ENCODE data around the gene LRRC28. TPM values are rescaled to one million over a fixed set of nuclear protein-coding genes. Genes with fewer than 3 reads are reported as not detected.
"Not testable (repeated sequence)": the region's sequence is repeated elsewhere in the genome, so short reads cannot be mapped to it uniquely, and the experiment has no call there.

The LRRC28 gene
- total RNA-seq, 1 donor from 2014 or later = 49.6 TPM

DNA sequence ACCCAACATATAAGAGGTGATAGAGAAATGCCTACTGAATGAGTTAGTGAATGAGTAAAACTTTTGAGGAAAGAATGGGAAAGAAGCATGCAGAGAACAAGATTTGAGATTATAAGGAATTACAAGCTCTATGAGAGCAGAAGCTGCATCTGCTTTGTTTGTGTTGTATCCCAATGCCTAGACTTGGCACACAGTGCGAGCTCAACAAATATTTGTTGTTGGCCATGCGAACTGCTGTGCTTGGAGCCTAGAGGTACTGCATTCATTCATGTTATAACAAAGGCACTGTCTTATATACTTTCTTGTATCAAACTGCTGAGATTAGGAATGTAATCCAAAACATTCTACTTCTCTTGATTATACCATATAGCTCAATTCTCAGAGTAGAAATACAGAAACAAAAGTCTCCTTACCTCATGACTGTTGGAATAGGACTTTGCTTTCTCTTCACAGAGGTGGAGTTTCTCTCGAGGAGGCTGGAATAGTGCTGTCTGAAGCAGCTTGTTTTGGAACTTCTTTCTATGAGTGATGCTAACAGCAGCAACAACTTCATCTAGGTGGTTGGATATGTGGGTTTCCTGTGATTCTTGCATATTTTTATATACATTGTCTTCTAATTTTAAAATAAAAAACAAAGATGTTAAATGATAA lies 23.0 kb upstream of the LRRC28 start:
- TF ChIP-seq, protein P1, sequence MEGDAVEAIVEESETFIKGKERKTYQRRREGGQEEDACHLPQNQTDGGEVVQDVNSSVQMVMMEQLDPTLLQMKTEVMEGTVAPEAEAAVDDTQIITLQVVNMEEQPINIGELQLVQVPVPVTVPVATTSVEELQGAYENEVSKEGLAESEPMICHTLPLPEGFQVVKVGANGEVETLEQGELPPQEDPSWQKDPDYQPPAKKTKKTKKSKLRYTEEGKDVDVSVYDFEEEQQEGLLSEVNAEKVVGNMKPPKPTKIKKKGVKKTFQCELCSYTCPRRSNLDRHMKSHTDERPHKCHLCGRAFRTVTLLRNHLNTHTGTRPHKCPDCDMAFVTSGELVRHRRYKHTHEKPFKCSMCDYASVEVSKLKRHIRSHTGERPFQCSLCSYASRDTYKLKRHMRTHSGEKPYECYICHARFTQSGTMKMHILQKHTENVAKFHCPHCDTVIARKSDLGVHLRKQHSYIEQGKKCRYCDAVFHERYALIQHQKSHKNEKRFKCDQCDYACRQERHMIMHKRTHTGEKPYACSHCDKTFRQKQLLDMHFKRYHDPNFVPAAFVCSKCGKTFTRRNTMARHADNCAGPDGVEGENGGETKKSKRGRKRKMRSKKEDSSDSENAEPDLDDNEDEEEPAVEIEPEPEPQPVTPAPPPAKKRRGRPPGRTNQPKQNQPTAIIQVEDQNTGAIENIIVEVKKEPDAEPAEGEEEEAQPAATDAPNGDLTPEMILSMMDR (IDR thresholded peaks at IDR 0.05; ENCODE audit: partially characterized antibody, unreplicated experiment) = no peak
- H3K4me3 Mint-ChIP-seq (ENCODE audit: unreplicated experiment) = no peak overlapping the region
- H3K9me3 Mint-ChIP-seq (ENCODE audit: unreplicated experiment) = no peaks in the 10 kb centered on the region
- no peak for DNase-seq
- H3K27ac Mint-ChIP-seq (ENCODE audit: unreplicated experiment) = no peak overlapping the region
- H3K36me3 Mint-ChIP-seq (ENCODE audit: unreplicated experiment) = no peaks in the 10 kb centered on the region
- no peaks in the 10 kb centered on the region for H3K27me3 Mint-ChIP-seq (ENCODE audit: unreplicated experiment)
- H3K4me1 Mint-ChIP-seq (ENCODE audit: low read depth, unreplicated experiment) = peaks cover 3% of the 10 kb centered on the region

DNA sequence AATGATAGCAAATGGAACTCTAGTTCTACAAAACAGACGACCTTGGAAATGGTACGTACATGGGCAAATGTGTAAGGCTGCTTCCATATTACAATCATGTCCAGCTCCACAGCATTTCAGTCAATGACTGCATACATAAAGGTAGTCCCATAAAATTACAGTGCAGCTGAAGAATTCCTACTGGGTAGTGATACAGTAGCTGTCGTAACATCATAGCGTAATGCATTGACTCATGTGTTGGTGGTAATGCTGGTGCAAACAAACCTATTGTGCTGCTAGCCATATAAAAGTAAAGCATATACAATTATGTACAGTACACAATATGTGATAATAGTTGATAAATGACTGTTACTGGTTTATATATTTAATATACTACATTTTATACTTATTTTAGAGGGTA lies 20.4 kb upstream of the LRRC28 start:
- no peak overlapping the region for H3K27ac Mint-ChIP-seq (ENCODE audit: unreplicated experiment)
- no peaks in the 10 kb centered on the region for H3K36me3 Mint-ChIP-seq (ENCODE audit: unreplicated experiment)
- DNase-seq = no peak
- H3K4me3 Mint-ChIP-seq (ENCODE audit: unreplicated experiment) = no peak overlapping the region
- H3K9me3 Mint-ChIP-seq (ENCODE audit: unreplicated experiment) = no peaks in the 10 kb centered on the region
- peaks cover 3% of the 10 kb centered on the region for H3K4me1 Mint-ChIP-seq (ENCODE audit: low read depth, unreplicated experiment)
- TF ChIP-seq, protein P1 (IDR thresholded peaks at IDR 0.05; ENCODE audit: partially characterized antibody, unreplicated experiment) = no peak
- no peaks in the 10 kb centered on the region for H3K27me3 Mint-ChIP-seq (ENCODE audit: unreplicated experiment)

GRCh38 chr15:99232740-99233139 lies 18.5 kb upstream of the LRRC28 start:
- DNase-seq = no peak
- Mint-ChIP-seq H3K9me3 (ENCODE audit: unreplicated experiment) (no peaks in the 10 kb centered on the region), H3K4me1 (ENCODE audit: low read depth, unreplicated experiment) (no peaks in the 10 kb centered on the region), H3K27ac (ENCODE audit: unreplicated experiment) (no peak overlapping the region), H3K36me3 (ENCODE audit: unreplicated experiment) (no peaks in the 10 kb centered on the region), H3K4me3 (ENCODE audit: unreplicated experiment) (no peak overlapping the region), H3K27me3 (ENCODE audit: unreplicated experiment) (no peaks in the 10 kb centered on the region)
- TF ChIP-seq, protein P1 (IDR thresholded peaks at IDR 0.05; ENCODE audit: partially characterized antibody, unreplicated experiment) = no peak

DNA sequence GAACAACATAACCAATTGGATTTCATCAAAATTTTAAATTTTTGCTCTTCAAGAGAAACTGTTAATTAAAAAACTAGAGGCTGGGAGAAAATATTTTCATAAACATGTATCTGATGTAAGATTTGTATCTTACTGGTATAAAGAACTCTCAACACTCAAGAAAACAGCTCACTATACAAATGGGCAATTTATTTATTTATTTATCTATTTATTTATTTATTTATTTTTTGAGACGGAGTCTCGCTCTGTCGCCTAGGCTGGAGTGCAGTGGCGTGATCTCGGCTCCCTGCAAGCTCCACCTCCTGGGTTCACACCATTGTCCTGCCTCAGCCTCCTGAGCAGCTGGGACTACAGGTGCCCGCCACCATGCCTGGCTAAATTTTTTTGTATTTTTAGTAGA lies 17.1 kb upstream of the LRRC28 start:
- H3K4me1 Mint-ChIP-seq (ENCODE audit: low read depth, unreplicated experiment); H3K36me3 Mint-ChIP-seq (ENCODE audit: unreplicated experiment); H3K27ac Mint-ChIP-seq (ENCODE audit: unreplicated experiment); DNase-seq; H3K27me3 Mint-ChIP-seq (ENCODE audit: unreplicated experiment); H3K9me3 Mint-ChIP-seq (ENCODE audit: unreplicated experiment); H3K4me3 Mint-ChIP-seq (ENCODE audit: unreplicated experiment): not testable (repeated sequence)

DNA sequence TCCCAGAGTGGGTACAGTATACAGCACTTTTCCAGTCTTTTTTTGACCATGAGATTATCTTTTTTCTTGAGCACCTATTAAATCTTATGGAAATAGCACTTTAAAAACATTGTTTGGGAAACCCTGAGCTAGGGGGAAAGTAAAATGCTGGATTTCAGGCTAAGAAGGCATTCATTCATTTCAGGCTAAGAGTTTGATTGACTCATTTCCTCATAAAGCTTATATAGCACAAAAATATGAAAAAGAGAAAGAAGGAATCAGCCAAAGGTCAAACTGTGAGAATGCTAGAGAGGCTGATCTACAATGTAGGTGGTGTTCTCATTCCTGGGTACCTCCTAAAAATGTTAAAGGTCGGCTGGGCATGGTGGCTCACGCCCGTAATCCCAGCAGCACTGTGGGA lies 12.4 kb upstream of the LRRC28 start:
- H3K27me3 Mint-ChIP-seq (ENCODE audit: unreplicated experiment) = no peaks in the 10 kb centered on the region
- no peak overlapping the region for H3K27ac Mint-ChIP-seq (ENCODE audit: unreplicated experiment)
- peaks cover 3% of the 10 kb centered on the region for H3K4me1 Mint-ChIP-seq (ENCODE audit: low read depth, unreplicated experiment)
- no peaks in the 10 kb centered on the region for H3K9me3 Mint-ChIP-seq (ENCODE audit: unreplicated experiment)
- DNase-seq = no peak
- no peak overlapping the region for H3K4me3 Mint-ChIP-seq (ENCODE audit: unreplicated experiment)
- TF ChIP-seq, protein P1 (IDR thresholded peaks at IDR 0.05; ENCODE audit: partially characterized antibody, unreplicated experiment) = no peak
- H3K36me3 Mint-ChIP-seq (ENCODE audit: unreplicated experiment) = no peaks in the 10 kb centered on the region

Data from glutamatergic neuron (in vitro differentiated cells).